Erythroblast (primary cell): ENCODE results near the gene PPP2R5C.

Experiments used
- GATA1 ChIP-seq: IDR thresholded peaks from 2 replicates; pipeline ENCODE4 v1.6.1; 2011; ENCODE audit warnings: low read depth, mild to moderate bottlenecking, control low read depth, low read length, moderate library complexity
- POLR2A ChIP-seq: IDR thresholded peaks from 2 replicates; pipeline ENCODE4 v1.6.1; 2011; ENCODE audit warnings: mild to moderate bottlenecking, low read length

DNA sequence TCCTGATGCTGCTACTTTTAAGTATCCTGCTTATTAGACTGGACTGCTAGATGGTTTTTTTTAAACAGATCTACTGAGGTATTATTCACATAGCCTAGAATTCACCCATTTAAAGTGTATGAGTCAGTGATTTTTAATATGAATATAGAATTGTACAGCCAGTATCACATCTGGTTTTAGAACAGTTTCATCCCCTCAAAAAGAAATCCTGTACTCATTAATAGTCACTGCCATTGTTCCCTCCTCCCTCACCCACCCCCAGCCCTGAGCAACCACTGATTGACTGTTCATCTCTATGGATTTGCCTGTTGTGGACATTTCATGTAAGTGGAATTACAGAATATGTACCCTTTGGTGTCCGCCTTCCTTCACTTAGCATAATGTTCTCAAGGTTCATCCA lies 98.4 kb downstream of the PPP2R5C start:
- TF ChIP-seq POLR2A (no peak), GATA1 (no peak)
